ENCODE data around the gene MYO3B. TPM values are rescaled to one million over a fixed set of nuclear protein-coding genes. Genes with fewer than 3 reads are reported as not detected.

The MYO3B gene
- total and polyA plus RNA-seq, 11 donors, result 0.09 to 0.19 (median 0.10) TPM; not detected in 8

DNA sequence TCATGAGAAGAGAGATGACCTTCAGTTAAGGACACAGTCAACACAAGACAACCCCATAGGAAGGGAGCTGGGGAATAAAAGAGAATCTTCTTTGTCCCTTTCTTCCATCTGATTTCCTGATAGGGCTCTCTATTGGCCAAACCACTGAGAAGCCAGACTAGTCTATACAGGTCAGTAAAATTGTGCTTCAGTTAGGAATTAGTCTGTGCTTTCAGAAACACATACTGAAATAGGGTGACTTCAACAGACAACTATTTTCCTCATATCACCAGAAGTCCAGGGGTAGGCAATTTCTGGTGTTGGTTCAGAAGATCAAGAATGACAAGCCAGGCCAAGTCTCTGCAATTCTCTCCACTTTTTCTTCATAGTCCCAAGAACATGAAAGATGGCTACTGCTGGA, 385.5 kb downstream of the MYO3B start:
- TF ChIP-seq, protein P1, sequence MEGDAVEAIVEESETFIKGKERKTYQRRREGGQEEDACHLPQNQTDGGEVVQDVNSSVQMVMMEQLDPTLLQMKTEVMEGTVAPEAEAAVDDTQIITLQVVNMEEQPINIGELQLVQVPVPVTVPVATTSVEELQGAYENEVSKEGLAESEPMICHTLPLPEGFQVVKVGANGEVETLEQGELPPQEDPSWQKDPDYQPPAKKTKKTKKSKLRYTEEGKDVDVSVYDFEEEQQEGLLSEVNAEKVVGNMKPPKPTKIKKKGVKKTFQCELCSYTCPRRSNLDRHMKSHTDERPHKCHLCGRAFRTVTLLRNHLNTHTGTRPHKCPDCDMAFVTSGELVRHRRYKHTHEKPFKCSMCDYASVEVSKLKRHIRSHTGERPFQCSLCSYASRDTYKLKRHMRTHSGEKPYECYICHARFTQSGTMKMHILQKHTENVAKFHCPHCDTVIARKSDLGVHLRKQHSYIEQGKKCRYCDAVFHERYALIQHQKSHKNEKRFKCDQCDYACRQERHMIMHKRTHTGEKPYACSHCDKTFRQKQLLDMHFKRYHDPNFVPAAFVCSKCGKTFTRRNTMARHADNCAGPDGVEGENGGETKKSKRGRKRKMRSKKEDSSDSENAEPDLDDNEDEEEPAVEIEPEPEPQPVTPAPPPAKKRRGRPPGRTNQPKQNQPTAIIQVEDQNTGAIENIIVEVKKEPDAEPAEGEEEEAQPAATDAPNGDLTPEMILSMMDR (IDR thresholded peaks at IDR 0.05), result no peak
- no peak for TF ChIP-seq POLR2A (IDR thresholded peaks at IDR 0.05)
- no peak for ATAC-seq
- intact Hi-C loops (cut with DNase I), result no loop called here
- peaks cover 0 to 3% (median 0%) of the 10 kb centered on the region in 9 donors for H3K27me3 ChIP-seq
- H3K36me3 ChIP-seq, result no peaks in the 10 kb centered on the region
- no peak overlapping the region for H3K4me3 ChIP-seq
- no peaks in the 10 kb centered on the region for H3K4me1 ChIP-seq
- no peaks in the 10 kb centered on the region for H3K9me3 ChIP-seq
- no peak overlapping the region for H3K27ac ChIP-seq
- DNase-seq, result no peak

DNA sequence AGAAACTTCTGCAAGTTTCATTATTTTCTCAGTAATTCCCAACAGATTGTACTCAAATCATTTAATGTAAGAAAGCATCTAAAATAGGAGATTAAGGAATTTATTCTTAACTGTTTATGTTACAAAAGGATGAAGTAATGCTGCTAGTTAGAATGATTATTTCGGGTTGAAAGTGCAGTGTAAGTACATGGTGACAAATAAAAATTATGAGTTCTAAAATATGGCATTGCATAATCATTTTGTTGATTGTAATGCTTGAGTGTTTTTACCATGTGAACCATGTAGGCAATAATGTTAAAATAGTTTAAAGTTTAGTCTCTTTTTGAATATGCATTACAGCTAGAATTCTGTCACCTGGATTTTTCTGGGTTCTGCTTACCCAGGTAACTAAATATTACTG, 388.2 kb downstream of the MYO3B start:
- Histone ChIP-seq H3K36me3 (no peaks in the 10 kb centered on the region), H3K27me3 (peaks cover 0 to 3% (median 0%) of the 10 kb centered on the region in 9 donors), H3K4me3 (no peak overlapping the region), H3K4me1 (no peaks in the 10 kb centered on the region), H3K9me3 (no peaks in the 10 kb centered on the region), H3K27ac (no peak overlapping the region)
- no peak for ATAC-seq
- intact Hi-C loops (cut with DNase I), result no loop called here
- no peak for DNase-seq
- WGBS, 4 donors, result 74 to 80% (median 77%) methylated on average over 1 of the region's 1 CpG
- no peak for TF ChIP-seq POLR2A (IDR thresholded peaks at IDR 0.05)
- TF ChIP-seq, protein P1 (IDR thresholded peaks at IDR 0.05), result no peak

DNA sequence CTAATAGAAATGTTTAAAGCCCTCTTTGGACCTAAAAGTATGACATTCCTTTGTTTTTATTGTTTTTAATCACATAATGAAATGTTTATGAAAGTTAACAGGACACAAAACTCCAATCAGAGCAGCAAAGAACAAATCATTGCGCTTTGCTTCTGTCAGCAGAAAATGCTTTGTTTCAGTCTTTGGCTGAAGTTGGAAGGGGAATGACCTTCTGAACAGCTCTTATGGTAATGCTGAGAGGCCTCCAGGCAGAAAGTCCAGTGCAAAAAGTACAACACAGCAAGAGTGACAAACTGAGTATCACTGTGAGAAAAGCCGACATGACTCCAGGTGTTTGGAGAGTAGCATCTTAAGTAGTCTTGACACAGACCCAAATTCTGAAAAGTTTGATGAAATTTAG, 389.5 kb downstream of the MYO3B start:
- intact Hi-C loops (cut with DNase I), result no loop called here
- Histone ChIP-seq H3K27ac (no peak overlapping the region), H3K36me3 (no peaks in the 10 kb centered on the region), H3K4me3 (no peak overlapping the region), H3K27me3 (peaks cover 0 to 6% (median 0%) of the 10 kb centered on the region in 9 donors), H3K9me3 (no peaks in the 10 kb centered on the region), H3K4me1 (no peaks in the 10 kb centered on the region)
- no peak for ATAC-seq
- TF ChIP-seq, protein P1 (IDR thresholded peaks at IDR 0.05), result no peak
- TF ChIP-seq POLR2A (IDR thresholded peaks at IDR 0.05), result no peak
- WGBS, 4 donors, result 93 to 97% (median 95%) methylated on average over 2 of the region's 2 CpGs
- no peak for DNase-seq

DNA sequence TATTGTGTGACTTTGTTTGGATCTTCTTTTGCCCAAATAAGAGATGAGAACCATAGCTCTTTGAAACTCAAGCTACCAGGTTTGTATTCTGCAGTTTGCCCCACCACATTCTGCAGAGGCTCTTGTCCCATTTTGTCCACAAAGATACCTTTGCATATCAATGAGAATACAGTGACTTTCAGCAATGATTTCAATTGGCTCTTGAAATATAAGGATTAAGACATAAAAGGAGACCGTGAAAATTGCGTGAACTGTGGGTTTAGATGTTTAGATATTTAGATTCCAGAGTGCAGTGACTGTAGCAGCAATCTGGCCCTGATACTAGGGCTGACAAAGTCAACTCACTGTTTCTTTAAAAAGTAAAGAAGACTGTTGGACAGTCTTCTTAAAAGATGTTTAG, 390.6 kb downstream of the MYO3B start:
- Histone ChIP-seq H3K27ac (no peak overlapping the region), H3K36me3 (no peaks in the 10 kb centered on the region), H3K4me3 (no peak overlapping the region), H3K27me3 (peaks cover 0 to 6% (median 0%) of the 10 kb centered on the region in 9 donors), H3K9me3 (no peaks in the 10 kb centered on the region), H3K4me1 (no peaks in the 10 kb centered on the region)
- intact Hi-C loops (cut with DNase I), result no loop called here
- no peak for ATAC-seq
- TF ChIP-seq, protein P1 (IDR thresholded peaks at IDR 0.05), result no peak
- TF ChIP-seq POLR2A (IDR thresholded peaks at IDR 0.05), result no peak
- 63 to 93% (median 91%) methylated on average over 2 of the region's 2 CpGs for WGBS, 4 donors
- no peak for DNase-seq
